Activated CD8-positive, alpha-beta memory T cell treated with anti-CD3 and anti-CD28 coated beads, Interleukin-2, amount 50 U/mL, for 48 hours (primary cell): Measurements from ENCODE around the gene RAB9A.
"Not testable (repeated sequence)": the region's sequence is repeated elsewhere in the genome, so short reads cannot be mapped to it uniquely, and the experiment has no call there.

Experiments
- DNase-seq: peaks from one replicate; pipeline ENCODE4 v3.0.0-alpha.2; 2020

RAB9A gene

GRCh38 chrX:13703135-13703534 is 14.2 kb downstream of the RAB9A start:
- no peak for DNase-seq

- no peak for DNase-seq
Observed at GRCh38 chrX:13703589-13703988, 14.7 kb downstream of the RAB9A start.

GRCh38 chrX:13711141-13711540 is 22.2 kb downstream of the RAB9A start:
- no peak for DNase-seq

GRCh38 chrX:13716455-13716854 is 27.5 kb downstream of the RAB9A start:
- no peak for DNase-seq

GRCh38 chrX:13716905-13717304 is 28.0 kb downstream of the RAB9A start:
- no peak for DNase-seq

- no peak for DNase-seq
Observed at GRCh38 chrX:13717700-13718472, 29.0 kb downstream of the RAB9A start.

GRCh38 chrX:13719192-13719856 is 30.4 kb downstream of the RAB9A start:
- DNase-seq: no peak

GRCh38 chrX:13721371-13721770 is 32.4 kb downstream of the RAB9A start:
- no peak for DNase-seq

GRCh38 chrX:13721819-13722519 is 33.0 kb downstream of the RAB9A start:
- no peak for DNase-seq

- peak; percentile 56 for DNase-seq
Observed at GRCh38 chrX:13724878-13725277, 36.0 kb downstream of the RAB9A start.

GRCh38 chrX:13726583-13726982 is 37.7 kb downstream of the RAB9A start:
- not testable (repeated sequence) for DNase-seq

- DNase-seq: not testable (repeated sequence)
Observed at GRCh38 chrX:13730523-13730922, 41.6 kb downstream of the RAB9A start.

GRCh38 chrX:13732246-13733067 is 43.5 kb downstream of the RAB9A start:
- no peak for DNase-seq

- DNase-seq: no peak
Observed at GRCh38 chrX:13733506-13733905, 44.6 kb downstream of the RAB9A start.

GRCh38 chrX:13734278-13735172 is 45.6 kb downstream of the RAB9A start, which contains the start of the genes OFD1 and TRAPPC2:
Gene OFD1, plus strand, starts transcription at chrX:13734748. Its CDS starts 324 bp downstream, at chrX:13735072.
Gene TRAPPC2, minus strand, starts transcription at chrX:13734620. Its CDS starts 14,657 bp downstream, at chrX:13719963.
- peak; percentile 91 for DNase-seq

GRCh38 chrX:13741695-13742094 is 52.8 kb downstream of the RAB9A start:
- DNase-seq: no peak

GRCh38 chrX:13742397-13743176 is 53.7 kb downstream of the RAB9A start:
- no peak for DNase-seq

- no peak for DNase-seq
Observed at GRCh38 chrX:13747836-13748235, 58.9 kb downstream of the RAB9A start.

GRCh38 chrX:13748486-13748885 is 59.6 kb downstream of the RAB9A start:
- DNase-seq: no peak

- DNase-seq: no peak
Observed at GRCh38 chrX:13750204-13750603, 61.3 kb downstream of the RAB9A start.

- no peak for DNase-seq
Observed at GRCh38 chrX:13750812-13751211, 61.9 kb downstream of the RAB9A start.
